Immature natural killer cell (primary cell): ENCODE measurements around the gene KRTAP10-6. TPM values are rescaled to one million over a fixed set of nuclear protein-coding genes. Genes with fewer than 3 reads are reported as not detected.
A peak's percentile ranks its signal among the peaks of the same experiment; 100 is the strongest.

ENCODE experiments used
- DNase-seq, 3 donors: peaks; one replicate each; pipeline ENCODE4 v3.0.0; 2022; ENCODE audit warnings: mixed read lengths in 1 of 3
- H3K27ac Mint-ChIP-seq, 6 donors: one replicate each; pipeline ENCODE4 v1.8.0; 2020; ENCODE audit warnings: mixed read lengths in 6 of 6, mild to moderate bottlenecking in 5 of 6, inconsistent platforms in 4 of 6, moderate library complexity in 3 of 6
- H3K27me3 Mint-ChIP-seq, 3 donors: one replicate each; pipeline ENCODE4 v1.8.0; 2020 to 2021; ENCODE audit warnings: low read depth in 3 of 3, mild to moderate bottlenecking in 3 of 3, mixed read lengths in 3 of 3, moderate library complexity in 3 of 3, inconsistent platforms in 1 of 3
- H3K36me3 Mint-ChIP-seq, 3 donors: one replicate each; pipeline ENCODE4 v1.8.0; 2020; ENCODE audit warnings: mixed read lengths in 3 of 3, inconsistent platforms in 2 of 3, mild to moderate bottlenecking in 2 of 3
- H3K4me1 Mint-ChIP-seq, 2 donors: one replicate each; pipeline ENCODE4 v1.8.0; 2020; ENCODE audit warnings: inconsistent platforms in 2 of 2, mild to moderate bottlenecking in 2 of 2, mixed read lengths in 2 of 2, moderate library complexity in 1 of 2
- H3K4me3 Mint-ChIP-seq, 5 donors: one replicate each; pipeline ENCODE4 v1.8.0; 2020; ENCODE audit warnings: mild to moderate bottlenecking in 5 of 5, mixed read lengths in 5 of 5, inconsistent platforms in 3 of 5, moderate library complexity in 3 of 5
- H3K9me3 Mint-ChIP-seq, 6 donors: one replicate each; pipeline ENCODE4 v1.8.0; 2020; ENCODE audit warnings: mild to moderate bottlenecking in 6 of 6, mixed read lengths in 6 of 6, inconsistent platforms in 4 of 6, moderate library complexity in 3 of 6
- polyA plus RNA-seq, 3 donors: library from polyadenylated mRNA; unstranded; fragments of 300-500 nt; fragmentation: Illumina TruSeq; gene quantifications; one replicate each; pipeline ENCODE4 v1.2.3, GENCODE V29; 2021

The KRTAP10-6 gene
- polyA plus RNA-seq, 3 donors from 2014 or later: not detected

- peak overlapping the region in 3 of 6 donors; percentile 7 to 76 (median 45) for H3K27ac Mint-ChIP-seq
- no peak for DNase-seq
- H3K36me3 Mint-ChIP-seq: peaks cover 12 to 17% (median 14%) of the 10 kb centered on the region in 3 donors
- no peak overlapping the region for H3K4me3 Mint-ChIP-seq
- H3K9me3 Mint-ChIP-seq: peaks cover 11 to 27% (median 16%) of the 10 kb centered on the region in 6 donors
- H3K27me3 Mint-ChIP-seq: peaks cover 0 to 9% (median 8%) of the 10 kb centered on the region in 3 donors
- peaks cover 26 to 32% of the 10 kb centered on the region in 2 donors for H3K4me1 Mint-ChIP-seq
These were observed 42.6 kb downstream of the KRTAP10-6 start for GRCh38 chr21:44549525-44550211.

GRCh38 chr21:44548922-44549321 lies 43.4 kb downstream of the KRTAP10-6 start:
- no peak for DNase-seq
- peak overlapping the region in 4 of 6 donors; percentile 7 to 76 (median 48) for H3K27ac Mint-ChIP-seq
- peaks cover 26 to 32% of the 10 kb centered on the region in 2 donors for H3K4me1 Mint-ChIP-seq
- H3K27me3 Mint-ChIP-seq: peaks cover 0 to 9% (median 8%) of the 10 kb centered on the region in 3 donors
- no peak overlapping the region for H3K4me3 Mint-ChIP-seq
- H3K9me3 Mint-ChIP-seq: peaks cover 11 to 27% (median 16%) of the 10 kb centered on the region in 6 donors
- H3K36me3 Mint-ChIP-seq: peaks cover 12 to 17% (median 14%) of the 10 kb centered on the region in 3 donors

DNA sequence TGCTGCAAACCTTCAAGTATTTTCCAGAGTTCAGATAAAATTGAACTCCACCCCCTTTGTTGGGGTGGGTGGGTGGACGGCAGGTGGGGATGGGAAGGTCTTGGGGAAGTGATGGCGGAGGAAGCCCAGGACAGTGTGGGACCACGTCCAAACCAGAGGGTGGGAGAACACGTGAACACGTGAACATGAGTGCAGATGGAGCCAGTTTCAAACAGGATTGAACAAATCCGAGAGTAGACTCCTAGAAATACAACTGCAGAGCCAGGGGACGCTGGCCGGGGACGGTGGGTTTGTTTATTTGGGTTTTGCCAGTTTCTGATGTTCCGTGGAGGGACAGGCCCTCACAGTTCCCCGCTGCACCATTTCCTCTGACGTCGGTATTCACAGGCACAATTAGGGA lies 43.9 kb downstream of the KRTAP10-6 start:
- Mint-ChIP-seq H3K27me3 (peaks cover 0 to 9% (median 8%) of the 10 kb centered on the region in 3 donors), H3K36me3 (peaks cover 12 to 17% (median 14%) of the 10 kb centered on the region in 3 donors), H3K4me3 (peak overlapping the region in 4 of 5 donors; percentile 23 to 86 (median 51)), H3K27ac (peak overlapping the region in 4 of 6 donors; percentile 51 to 87 (median 70)), H3K4me1 (peaks cover 26 to 32% of the 10 kb centered on the region in 2 donors), H3K9me3 (peaks cover 11 to 27% (median 16%) of the 10 kb centered on the region in 6 donors)
- DNase-seq: no peak

GRCh38 chr21:44547656-44548331 lies 44.5 kb downstream of the KRTAP10-6 start:
- peaks cover 12 to 17% (median 14%) of the 10 kb centered on the region in 3 donors for H3K36me3 Mint-ChIP-seq
- H3K4me1 Mint-ChIP-seq: peaks cover 26 to 32% of the 10 kb centered on the region in 2 donors
- peak overlapping the region; percentile 57 to 89 (median 81) for H3K4me3 Mint-ChIP-seq
- H3K27ac Mint-ChIP-seq: peak overlapping the region; percentile 58 to 96 (median 89)
- peak in 2 of 3 donors; percentile 11 to 29 for DNase-seq
- H3K9me3 Mint-ChIP-seq: peaks cover 11 to 27% (median 16%) of the 10 kb centered on the region in 6 donors
- H3K27me3 Mint-ChIP-seq: peaks cover 0 to 9% (median 8%) of the 10 kb centered on the region in 3 donors

- no peak overlapping the region for H3K27ac Mint-ChIP-seq
- peaks cover 12 to 17% (median 14%) of the 10 kb centered on the region in 3 donors for H3K36me3 Mint-ChIP-seq
- peaks cover 11 to 27% (median 16%) of the 10 kb centered on the region in 6 donors for H3K9me3 Mint-ChIP-seq
- H3K4me1 Mint-ChIP-seq: peaks cover 26 to 31% of the 10 kb centered on the region in 2 donors
- H3K27me3 Mint-ChIP-seq: peaks cover 0 to 9% (median 6%) of the 10 kb centered on the region in 3 donors
- no peak overlapping the region for H3K4me3 Mint-ChIP-seq
- DNase-seq: no peak
These were observed 47.7 kb downstream of the KRTAP10-6 start for GRCh38 chr21:44544566-44544965.

DNA sequence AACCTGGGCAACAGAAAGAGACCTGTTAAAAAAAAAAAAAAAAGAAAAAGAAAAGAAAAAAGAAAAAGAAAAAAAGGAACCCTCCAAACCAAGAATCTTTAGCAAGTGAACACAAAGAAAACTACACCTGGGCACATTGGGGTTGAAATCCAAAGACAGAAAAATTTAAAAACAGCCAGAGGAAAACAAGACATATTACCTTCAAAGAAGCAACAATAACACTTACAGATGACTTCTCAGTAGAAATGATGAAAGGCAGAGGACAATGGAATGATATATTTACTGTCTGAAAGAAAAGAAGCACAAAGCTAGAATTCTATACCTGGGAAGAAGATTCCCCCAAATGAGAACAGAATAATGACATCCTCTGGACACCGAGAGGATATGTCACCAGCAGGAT lies 49.6 kb downstream of the KRTAP10-6 start:
- H3K4me1 Mint-ChIP-seq: peaks cover 9 to 13% of the 10 kb centered on the region in 2 donors
- H3K36me3 Mint-ChIP-seq: peaks cover 10 to 17% (median 12%) of the 10 kb centered on the region in 3 donors
- H3K27me3 Mint-ChIP-seq: peaks cover 1 to 7% (median 6%) of the 10 kb centered on the region in 3 donors
- H3K4me3 Mint-ChIP-seq: no peak overlapping the region
- H3K27ac Mint-ChIP-seq: no peak overlapping the region
- peaks cover 11 to 25% (median 16%) of the 10 kb centered on the region in 6 donors for H3K9me3 Mint-ChIP-seq
- DNase-seq: no peak

Other genes with a start within 250 kb of the KRTAP10-6 start
- 10 to 100 TPM in 1 of 3 donors, 1 to 10 TPM in 2; 3.0 to 11.1 (median 4.4) TPM for gene TRPM2, start 238.9 kb downstream of the KRTAP10-6 start, polyA plus RNA-seq
- under 1 TPM in 1 of 3 donors, not detected in 2; 0.29 TPM for gene LRRC3, start 137.0 kb downstream of the KRTAP10-6 start, polyA plus RNA-seq
- not detected for gene KRTAP10-1, start 52.3 kb downstream of the KRTAP10-6 start, polyA plus RNA-seq
- gene KRTAP10-2, start 41.0 kb downstream of the KRTAP10-6 start, polyA plus RNA-seq: not detected
- gene KRTAP10-3, start 33.7 kb downstream of the KRTAP10-6 start, polyA plus RNA-seq: not detected
- gene KRTAP10-4, start 18.8 kb downstream of the KRTAP10-6 start, polyA plus RNA-seq: not detected
- gene KRTAP10-5, start 11.9 kb downstream of the KRTAP10-6 start, polyA plus RNA-seq: not detected
- not detected for gene KRTAP10-7, start 8.1 kb upstream of the KRTAP10-6 start, polyA plus RNA-seq
- not detected for gene KRTAP10-8, start 19.6 kb upstream of the KRTAP10-6 start, polyA plus RNA-seq
- not detected for gene KRTAP10-9, start 34.6 kb upstream of the KRTAP10-6 start, polyA plus RNA-seq
- not detected for gene KRTAP10-10, start 44.9 kb upstream of the KRTAP10-6 start, polyA plus RNA-seq
- gene KRTAP10-11, start 53.9 kb upstream of the KRTAP10-6 start, polyA plus RNA-seq: not detected
- gene KRTAP12-4, start 62.2 kb upstream of the KRTAP10-6 start, polyA plus RNA-seq: not detected
- 1 to 10 TPM in 1 of 3 donors, not detected in 2; 1.3 TPM for gene KRTAP12-3, start 65.4 kb upstream of the KRTAP10-6 start, polyA plus RNA-seq
- gene KRTAP12-2, start 74.4 kb upstream of the KRTAP10-6 start, polyA plus RNA-seq: not detected
- not detected for gene KRTAP12-1, start 89.7 kb upstream of the KRTAP10-6 start, polyA plus RNA-seq
- not detected for gene KRTAP10-12, start 104.7 kb upstream of the KRTAP10-6 start, polyA plus RNA-seq
- not detected for gene TSPEAR, start 119.1 kb upstream of the KRTAP10-6 start, polyA plus RNA-seq
- 10 to 100 TPM; 43.6 to 62.9 (median 56.2) TPM for gene UBE2G2, start 209.3 kb upstream of the KRTAP10-6 start, polyA plus RNA-seq
- gene SUMO3, start 225.6 kb upstream of the KRTAP10-6 start, polyA plus RNA-seq: 10 to 100 TPM; 85.2 to 95.7 (median 87.4) TPM